GM18505 (cell line): ENCODE results near the gene PCDHGA1.
"Not testable (repeated sequence)": the region's sequence is repeated elsewhere in the genome, so short reads cannot be mapped to it uniquely, and the experiment has no call there.

Source experiments
- ATAC-seq: cut with Tn5 transposase; IDR thresholded peaks from one replicate; pipeline ENCODE4 v1.9.1; 2021; ENCODE audit not compliant: unreplicated experiment
- POLR2A ChIP-seq: IDR thresholded peaks from 4 replicates; pipeline ENCODE4 v1.6.1; 2011; ENCODE audit warnings: borderline replicate concordance; ENCODE audit not compliant: insufficient read depth, insufficient read length; ENCODE audit errors: extremely low read depth

Gene PCDHGA1

DNA sequence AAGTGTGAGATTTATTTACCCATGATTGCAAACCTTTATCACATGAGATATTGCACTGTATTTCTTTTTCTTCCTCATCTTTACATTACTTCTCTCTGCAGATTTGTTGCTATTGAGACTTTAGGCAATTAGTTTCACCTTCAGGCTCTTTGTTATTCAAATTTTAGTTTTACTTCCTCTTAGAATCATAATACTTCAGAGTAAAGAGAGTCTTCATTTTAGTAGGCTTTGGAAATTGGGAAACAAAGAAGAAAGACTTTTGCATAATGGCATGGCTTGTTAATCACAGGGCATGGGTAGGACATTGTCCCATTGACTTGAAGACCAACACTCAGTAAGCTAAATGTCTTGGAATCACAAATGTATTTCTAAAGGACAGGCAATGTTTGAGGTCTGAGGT, 32.4 kb downstream of the PCDHGA1 start:
- ATAC-seq: no peak
- TF ChIP-seq POLR2A: no peak

DNA sequence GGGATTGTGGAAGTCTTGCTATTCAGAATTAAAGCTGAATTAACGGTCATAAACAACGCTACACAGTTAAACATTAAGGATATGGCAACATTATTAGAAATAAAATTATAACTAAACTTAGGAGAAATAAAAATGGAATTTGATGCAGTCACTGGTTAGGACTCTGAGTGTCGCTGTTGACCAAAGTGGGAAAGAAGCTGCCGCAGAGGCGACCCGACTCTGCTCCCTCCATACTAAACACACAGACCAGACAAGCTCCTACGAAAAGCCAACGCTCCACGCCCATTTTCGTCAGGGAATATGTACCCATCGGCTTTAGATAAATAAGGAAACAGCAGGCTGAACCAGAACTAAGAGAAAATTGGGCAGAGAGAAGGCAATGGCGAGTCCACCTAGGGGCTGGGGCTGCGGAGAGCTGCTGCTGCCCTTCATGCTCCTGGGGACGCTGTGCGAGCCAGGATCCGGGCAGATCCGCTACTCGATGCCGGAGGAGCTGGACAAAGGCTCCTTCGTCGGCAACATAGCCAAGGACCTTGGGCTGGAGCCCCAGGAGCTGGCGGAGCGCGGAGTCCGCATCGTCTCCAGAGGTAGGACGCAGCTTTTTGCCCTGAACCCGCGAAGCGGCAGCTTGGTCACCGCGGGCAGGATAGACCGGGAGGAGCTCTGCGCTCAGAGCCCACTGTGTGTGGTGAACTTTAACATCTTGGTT, 33.8 kb downstream of the PCDHGA1 start, which contains the start of gene PCDHGA5:
PCDHGA5 (plus strand) TSS at position 211 of the 709 bp plus-strand sequence; CDS start at position 380, 169 bp downstream.
- no peak for ATAC-seq
- TF ChIP-seq POLR2A: no peak

DNA sequence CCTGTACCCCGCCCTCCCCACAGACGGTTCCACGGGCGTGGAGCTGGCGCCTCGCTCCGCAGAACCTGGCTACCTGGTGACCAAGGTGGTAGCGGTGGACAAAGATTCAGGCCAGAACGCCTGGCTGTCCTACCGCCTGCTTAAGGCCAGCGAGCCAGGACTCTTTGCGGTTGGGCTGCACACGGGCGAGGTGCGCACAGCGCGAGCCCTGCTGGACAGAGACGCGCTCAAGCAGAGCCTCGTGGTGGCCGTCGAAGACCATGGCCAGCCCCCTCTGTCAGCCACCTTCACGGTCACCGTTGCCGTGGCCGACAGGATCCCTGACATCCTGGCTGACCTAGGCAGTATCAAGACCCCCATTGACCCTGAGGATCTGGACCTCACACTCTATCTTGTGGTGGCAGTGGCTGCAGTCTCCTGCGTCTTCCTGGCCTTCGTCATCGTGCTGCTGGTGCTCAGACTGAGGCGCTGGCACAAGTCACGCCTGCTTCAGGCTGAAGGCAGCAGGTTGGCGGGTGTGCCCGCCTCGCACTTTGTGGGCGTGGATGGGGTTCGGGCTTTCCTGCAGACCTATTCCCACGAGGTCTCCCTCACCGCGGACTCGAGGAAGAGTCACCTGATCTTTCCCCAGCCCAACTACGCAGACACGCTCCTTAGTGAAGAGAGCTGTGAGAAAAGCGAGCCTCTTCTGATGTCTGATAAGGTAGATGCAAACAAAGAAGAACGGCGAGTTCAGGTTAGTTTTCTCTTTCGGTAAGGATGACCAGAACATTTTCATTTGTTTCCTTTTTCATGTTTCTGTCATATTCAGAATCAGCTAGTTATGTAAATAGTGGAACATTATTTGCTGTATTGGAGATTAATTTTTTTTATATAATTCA, 35.9 kb downstream of the PCDHGA1 start:
- no peak for TF ChIP-seq POLR2A
- no peak for ATAC-seq

DNA sequence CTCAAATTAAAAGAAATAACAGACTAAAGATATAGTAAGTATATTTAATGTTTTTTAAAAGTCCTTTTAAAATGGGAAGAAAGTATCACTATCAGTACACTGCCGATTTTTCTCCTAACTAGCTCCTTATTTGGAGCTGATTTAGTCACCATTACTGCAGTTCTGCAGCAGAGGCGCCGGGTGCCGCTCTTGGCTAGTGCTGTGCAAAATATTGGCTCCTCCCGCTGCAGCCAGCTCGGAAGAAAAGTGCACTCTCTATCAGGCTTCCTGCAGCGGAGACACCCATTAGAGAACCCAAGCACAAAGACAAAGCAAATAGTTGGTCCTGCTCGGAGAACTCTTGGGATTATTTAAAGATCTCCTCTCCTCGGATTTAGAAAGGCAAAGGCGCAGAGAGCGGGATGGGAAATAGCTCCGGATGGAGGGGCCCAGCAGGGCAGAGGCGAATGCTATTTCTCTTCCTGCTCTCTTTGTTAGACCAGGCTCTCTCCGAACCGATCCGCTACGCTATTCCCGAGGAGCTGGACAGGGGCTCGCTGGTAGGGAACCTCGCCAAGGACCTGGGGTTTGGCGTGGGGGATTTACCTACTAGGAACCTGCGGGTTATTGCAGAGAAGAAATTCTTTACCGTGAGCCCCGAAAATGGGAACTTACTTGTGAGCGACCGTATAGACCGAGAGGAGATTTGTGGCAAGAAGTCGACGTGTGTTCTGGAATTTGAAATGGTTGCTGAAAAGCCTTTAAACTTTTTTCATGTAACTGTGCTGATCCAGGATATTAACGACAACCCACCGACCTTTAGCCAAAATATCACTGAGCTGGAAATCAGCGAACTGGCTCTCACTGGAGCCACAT, 39.9 kb downstream of the PCDHGA1 start, which contains the start of gene PCDHGB3:
PCDHGB3 (plus strand) TSS at position 249 of the 855 bp plus-strand sequence; CDS start at position 402, 153 bp downstream.
- peak; percentile 62 for ATAC-seq

DNA sequence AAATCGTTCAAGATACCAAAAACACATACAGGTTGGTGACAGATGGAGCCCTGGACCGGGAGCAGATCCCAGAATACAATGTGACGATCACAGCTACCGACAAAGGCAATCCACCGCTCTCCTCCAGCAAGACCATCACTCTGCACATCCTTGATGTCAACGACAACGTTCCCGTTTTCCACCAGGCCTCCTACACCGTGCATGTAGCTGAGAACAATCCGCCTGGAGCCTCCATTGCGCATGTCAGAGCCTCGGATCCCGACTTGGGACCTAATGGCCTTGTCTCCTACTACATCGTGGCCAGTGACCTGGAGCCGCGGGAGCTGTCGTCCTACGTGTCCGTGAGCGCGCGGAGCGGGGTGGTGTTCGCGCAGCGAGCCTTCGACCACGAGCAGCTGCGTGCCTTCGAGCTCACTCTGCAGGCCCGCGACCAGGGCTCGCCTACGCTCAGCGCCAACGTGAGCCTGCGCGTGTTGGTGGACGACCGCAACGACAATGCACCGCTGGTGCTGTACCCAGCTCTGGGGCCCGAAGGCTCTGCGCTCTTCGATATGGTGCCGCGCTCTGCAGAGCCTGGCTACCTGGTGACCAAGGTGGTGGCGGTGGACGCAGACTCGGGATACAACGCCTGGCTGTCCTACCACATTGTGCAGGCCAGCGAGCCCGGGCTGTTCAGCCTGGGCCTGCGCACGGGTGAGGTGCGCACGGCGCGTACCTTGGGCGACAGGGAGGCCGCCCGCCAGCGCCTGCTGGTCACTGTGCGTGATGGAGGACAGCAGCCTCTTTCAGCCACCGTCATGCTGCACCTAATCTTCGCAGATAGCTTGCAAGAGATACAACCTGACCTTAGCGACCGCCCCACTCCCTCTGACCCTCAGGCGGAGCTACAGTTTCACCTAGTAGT, 41.5 kb downstream of the PCDHGA1 start:
- TF ChIP-seq POLR2A: no peak
- no peak for ATAC-seq

More for the DNA sequence above, 39.9 kb downstream of the PCDHGA1 start, which contains the start of gene PCDHGB3:
- no peak for TF ChIP-seq POLR2A

DNA sequence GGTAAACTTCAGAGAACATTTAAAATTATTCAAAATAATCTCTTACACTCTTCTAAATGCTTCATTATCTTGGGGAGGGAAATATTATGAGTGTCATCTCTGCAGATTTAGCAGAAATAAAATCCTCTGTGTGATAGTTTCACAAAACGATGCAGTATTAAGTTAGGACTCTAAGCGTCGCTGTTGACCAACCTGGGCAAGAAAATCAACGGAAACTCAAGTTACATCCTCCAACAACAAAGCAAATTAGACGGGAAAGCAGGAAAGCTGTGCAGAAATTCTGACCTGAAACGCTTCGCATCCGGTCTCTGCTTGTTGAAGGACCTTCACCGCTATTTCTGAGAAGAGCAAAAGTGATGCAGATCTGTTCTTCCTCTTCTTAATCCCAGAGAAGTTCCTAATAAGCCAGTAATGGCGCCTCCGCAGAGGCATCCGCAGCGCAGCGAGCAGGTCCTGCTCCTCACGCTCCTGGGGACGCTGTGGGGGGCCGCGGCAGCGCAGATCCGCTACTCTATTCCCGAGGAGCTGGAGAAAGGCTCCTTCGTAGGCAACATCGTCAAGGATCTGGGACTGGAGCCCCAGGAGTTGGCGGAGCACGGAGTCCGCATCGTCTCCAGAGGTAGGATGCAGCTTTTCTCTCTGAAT, 43.5 kb downstream of the PCDHGA1 start, which contains the start of gene PCDHGA6:
PCDHGA6 (plus strand) TSS at position 219 of the 645 bp plus-strand sequence; CDS start at position 412, 193 bp downstream.
- TF ChIP-seq POLR2A: no peak
- no peak for ATAC-seq

DNA sequence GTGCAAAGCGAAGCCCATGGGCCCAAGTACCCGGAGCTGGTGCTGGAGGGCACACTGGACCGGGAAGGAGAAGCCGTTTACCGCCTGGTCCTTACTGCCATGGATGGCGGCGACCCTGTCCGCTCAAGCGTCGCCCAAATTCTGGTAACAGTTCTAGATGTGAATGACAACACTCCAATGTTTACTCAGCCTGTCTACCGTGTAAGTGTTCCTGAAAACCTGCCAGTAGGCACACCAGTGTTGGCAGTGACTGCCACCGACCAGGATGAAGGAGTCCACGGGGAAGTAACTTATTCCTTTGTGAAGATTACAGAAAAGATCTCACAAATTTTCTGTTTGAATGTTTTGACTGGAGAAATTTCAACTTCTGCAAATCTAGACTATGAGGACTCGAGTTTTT, 44.3 kb downstream of the PCDHGA1 start:
- no peak for ATAC-seq
- no peak for TF ChIP-seq POLR2A

DNA sequence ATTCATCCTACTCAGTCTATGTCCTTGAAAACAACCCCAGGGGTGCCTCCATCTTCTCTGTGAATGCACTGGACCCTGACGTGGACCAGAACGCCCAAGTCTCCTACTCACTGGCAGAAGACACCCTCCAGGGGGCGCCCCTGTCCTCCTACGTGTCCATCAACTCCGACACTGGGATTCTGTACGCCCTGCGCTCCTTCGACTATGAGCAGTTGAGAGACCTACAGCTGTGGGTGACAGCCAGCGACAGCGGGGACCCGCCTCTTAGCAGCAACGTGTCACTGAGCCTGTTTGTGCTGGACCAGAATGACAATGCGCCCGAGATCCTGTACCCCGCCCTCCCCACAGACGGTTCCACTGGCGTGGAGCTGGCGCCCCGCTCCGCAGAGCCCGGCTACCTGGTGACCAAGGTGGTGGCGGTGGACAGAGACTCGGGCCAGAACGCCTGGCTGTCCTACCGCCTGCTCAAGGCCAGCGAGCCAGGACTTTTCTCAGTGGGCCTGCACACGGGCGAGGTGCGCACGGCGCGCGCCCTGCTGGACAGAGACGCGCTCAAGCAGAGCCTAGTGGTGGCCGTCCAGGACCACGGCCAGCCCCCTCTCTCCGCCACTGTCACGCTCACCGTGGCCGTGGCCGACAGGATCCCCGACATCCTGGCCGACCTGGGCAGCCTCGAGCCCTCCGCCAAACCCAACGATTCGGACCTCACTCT, 45.3 kb downstream of the PCDHGA1 start:
- not testable (repeated sequence) for ATAC-seq

DNA sequence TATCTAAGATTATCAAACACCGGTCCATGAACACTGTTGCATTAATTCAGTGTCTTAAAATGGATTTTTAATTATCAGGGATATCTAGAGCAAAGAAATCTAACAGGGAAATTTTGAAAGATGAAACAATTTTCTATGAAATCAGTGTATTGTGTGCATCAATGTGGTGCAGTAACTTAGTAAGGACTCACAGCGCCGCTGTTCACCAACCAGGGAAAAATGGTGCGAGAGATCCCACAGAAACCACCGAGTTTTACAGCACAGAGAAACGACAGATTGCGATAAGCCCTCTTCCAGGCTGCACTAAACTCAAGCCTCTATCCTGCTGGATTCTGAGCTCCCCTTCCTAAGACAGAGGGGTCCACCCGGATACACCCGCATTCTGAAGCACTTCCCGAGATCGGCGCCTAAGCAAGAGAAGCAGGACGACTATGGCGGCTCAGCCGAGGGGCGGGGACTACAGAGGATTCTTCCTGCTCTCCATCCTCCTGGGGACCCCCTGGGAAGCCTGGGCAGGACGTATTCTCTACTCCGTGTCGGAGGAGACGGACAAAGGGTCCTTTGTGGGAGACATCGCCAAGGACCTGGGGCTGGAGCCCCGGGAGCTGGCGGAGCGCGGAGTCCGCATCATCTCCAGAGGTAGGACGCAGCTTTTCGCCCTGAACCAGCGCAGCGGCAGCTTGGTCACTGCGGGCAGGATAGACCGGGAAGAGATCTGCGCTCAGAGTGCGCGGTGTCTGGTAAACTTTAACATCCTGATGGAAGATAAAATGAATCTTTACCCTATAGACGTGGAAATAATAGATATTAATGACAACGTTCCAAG, 52.4 kb downstream of the PCDHGA1 start, which contains the start of gene PCDHGA7:
PCDHGA7 (plus strand) TSS at position 274 of the 826 bp plus-strand sequence; CDS start at position 432, 158 bp downstream.
- ATAC-seq: no peak
- no peak for TF ChIP-seq POLR2A

DNA sequence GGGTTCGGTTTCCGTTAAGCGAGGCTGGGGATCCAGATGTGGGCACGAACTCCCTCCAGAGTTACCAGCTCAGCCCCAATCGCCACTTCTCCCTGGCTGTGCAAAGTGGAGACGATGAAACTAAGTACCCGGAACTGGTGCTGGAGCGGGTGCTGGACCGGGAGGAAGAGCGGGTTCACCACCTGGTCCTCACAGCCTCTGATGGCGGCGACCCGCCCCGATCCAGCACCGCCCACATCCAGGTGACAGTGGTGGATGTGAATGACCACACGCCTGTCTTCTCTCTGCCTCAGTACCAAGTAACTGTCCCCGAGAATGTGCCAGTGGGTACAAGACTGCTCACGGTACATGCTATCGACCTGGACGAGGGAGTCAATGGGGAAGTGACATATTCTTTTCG, 53.0 kb downstream of the PCDHGA1 start:
- TF ChIP-seq POLR2A: no peak

More for the DNA sequence above, 53.0 kb downstream of the PCDHGA1 start:
- no peak for ATAC-seq
